ENCODE measurements around the gene TVP23C.
"Not testable (repeated sequence)": the region's sequence is repeated elsewhere in the genome, so short reads cannot be mapped to it uniquely, and the experiment has no call there.

DNA sequence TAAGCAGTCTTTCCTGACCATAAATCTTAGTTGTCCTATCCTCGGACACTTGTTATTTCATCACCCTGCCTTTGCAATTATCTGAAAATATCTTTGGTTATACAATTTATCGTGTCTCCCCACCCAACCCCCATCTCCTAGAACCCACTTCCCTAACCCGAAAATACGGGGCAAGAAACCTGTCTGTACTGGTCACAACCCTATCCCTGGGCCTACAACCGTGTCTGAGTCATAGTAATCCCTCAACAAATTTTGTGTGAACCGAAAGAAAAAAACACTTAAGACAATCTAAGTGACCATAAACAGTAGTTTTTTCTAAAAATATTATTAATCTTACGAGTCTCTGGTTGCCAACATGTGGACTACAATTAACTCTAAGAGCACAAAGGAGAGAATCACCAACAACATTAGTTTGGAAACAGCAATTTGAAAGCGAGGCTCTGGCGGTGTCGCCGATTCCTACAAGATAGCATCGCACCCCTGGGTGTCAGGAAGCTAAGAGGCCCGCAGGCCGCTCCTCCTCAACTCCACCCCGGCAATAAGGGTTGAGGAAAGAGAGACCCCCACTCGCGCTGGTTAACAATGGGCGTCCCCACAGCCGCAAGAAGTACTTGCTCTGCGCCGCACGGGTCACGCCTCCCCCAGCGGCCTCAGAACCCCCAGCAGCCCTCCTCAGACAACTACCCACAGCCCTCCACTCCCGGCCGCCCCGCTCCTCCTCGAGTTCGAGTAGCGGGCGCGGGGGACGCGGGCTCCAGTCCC, 489 bp downstream of the TVP23C start:
- TF ChIP-seq, protein P1, sequence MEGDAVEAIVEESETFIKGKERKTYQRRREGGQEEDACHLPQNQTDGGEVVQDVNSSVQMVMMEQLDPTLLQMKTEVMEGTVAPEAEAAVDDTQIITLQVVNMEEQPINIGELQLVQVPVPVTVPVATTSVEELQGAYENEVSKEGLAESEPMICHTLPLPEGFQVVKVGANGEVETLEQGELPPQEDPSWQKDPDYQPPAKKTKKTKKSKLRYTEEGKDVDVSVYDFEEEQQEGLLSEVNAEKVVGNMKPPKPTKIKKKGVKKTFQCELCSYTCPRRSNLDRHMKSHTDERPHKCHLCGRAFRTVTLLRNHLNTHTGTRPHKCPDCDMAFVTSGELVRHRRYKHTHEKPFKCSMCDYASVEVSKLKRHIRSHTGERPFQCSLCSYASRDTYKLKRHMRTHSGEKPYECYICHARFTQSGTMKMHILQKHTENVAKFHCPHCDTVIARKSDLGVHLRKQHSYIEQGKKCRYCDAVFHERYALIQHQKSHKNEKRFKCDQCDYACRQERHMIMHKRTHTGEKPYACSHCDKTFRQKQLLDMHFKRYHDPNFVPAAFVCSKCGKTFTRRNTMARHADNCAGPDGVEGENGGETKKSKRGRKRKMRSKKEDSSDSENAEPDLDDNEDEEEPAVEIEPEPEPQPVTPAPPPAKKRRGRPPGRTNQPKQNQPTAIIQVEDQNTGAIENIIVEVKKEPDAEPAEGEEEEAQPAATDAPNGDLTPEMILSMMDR (IDR thresholded peaks at IDR 0.05): not testable (repeated sequence)
- TF ChIP-seq EP300, POLR2AphosphoS5, POLR2A (IDR thresholded peaks at IDR 0.05): not testable (repeated sequence)

Measured in stomach (tissue), 4 donors.